Suprapubic skin (tissue), 4 donors: ENCODE measurements around the gene ZDHHC17.

Experiments used
- POLR2A ChIP-seq, 2 donors: fragments of 450-650 bp; IDR thresholded peaks; one replicate each; pipeline ENCODE4 v1.6.1; 2017; ENCODE audit warnings: antibody characterized with exemption in 2 of 2, mild to moderate bottlenecking in 2 of 2, moderate library complexity in 2 of 2
- POLR2AphosphoS5 ChIP-seq, 3 donors: sonication (generic); formaldehyde crosslinking; IDR thresholded peaks; one replicate each; pipeline ENCODE4 v1.6.1; 2017; ENCODE audit warnings: antibody characterized with exemption in 3 of 3
- TF ChIP-seq, protein P1 (sequence below), 2 donors: fragments of 200-600 bp in 1 of 2; fragments of 450-650 bp in 1 of 2; sonication (generic) in 1 of 2; IDR thresholded peaks; one replicate each; pipeline ENCODE4 v1.5.1; 2016 to 2019; ENCODE audit warnings: antibody characterized with exemption in 2 of 2, mild to moderate bottlenecking in 1 of 2, moderate library complexity in 1 of 2

DNA sequence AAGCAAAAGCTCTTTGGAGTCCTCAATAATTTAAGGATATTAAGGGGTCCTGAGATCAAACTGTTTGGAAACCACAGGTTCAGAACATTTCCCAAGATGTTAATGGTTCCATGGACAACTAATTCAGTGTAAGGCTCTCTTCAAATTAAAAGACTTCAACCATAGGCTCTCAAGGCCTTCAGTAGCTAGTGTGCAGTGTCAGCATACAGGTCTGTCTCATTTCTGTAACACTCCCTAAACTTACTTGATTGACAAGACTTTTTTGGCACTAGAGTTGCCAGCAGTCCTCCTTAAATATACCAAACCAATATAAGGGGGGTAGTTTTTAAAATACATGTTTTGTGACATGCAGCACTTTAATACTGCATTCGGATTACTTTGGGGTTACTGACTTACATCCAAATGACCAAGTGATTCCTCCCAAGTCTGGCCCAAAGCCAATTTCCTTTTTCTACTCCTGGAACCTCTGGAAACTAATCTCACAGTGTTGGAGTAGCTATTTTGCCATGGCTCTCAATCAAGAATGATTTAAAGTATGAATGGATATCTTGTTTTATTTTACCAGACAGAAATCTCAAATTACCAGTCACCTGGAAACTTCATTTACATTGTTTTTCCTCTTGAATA lies 92.2 kb downstream of the ZDHHC17 start:
- no peak for TF ChIP-seq POLR2A (IDR thresholded peaks at IDR 0.05)
- TF ChIP-seq, protein P1, sequence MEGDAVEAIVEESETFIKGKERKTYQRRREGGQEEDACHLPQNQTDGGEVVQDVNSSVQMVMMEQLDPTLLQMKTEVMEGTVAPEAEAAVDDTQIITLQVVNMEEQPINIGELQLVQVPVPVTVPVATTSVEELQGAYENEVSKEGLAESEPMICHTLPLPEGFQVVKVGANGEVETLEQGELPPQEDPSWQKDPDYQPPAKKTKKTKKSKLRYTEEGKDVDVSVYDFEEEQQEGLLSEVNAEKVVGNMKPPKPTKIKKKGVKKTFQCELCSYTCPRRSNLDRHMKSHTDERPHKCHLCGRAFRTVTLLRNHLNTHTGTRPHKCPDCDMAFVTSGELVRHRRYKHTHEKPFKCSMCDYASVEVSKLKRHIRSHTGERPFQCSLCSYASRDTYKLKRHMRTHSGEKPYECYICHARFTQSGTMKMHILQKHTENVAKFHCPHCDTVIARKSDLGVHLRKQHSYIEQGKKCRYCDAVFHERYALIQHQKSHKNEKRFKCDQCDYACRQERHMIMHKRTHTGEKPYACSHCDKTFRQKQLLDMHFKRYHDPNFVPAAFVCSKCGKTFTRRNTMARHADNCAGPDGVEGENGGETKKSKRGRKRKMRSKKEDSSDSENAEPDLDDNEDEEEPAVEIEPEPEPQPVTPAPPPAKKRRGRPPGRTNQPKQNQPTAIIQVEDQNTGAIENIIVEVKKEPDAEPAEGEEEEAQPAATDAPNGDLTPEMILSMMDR (IDR thresholded peaks at IDR 0.05), result no peak
- no peak for TF ChIP-seq POLR2AphosphoS5 (IDR thresholded peaks at IDR 0.05)
